Right lobe of liver (tissue), 6 donors: Measurements from ENCODE around the gene SCGB1A1. TPM values are rescaled to one million over a fixed set of nuclear protein-coding genes. Genes with fewer than 3 reads are reported as not detected.
A peak's percentile ranks its signal among the peaks of the same experiment; 100 is the strongest.

Source experiments
- ATAC-seq, 4 donors: fragments of 200-7000 bp; cut with Tn5 transposase; one replicate each; pipeline ENCODE4 v1.9.1; 2020; ENCODE audit warnings: mild to moderate bottlenecking in 4 of 4, moderate library complexity in 4 of 4
- DNase-seq, 3 donors: peaks; one replicate each; pipeline ENCODE4 v3.0.0-alpha.2; 2020
- H3K27ac ChIP-seq, 3 donors: fragments of 200-600 bp; one replicate each; pipeline ENCODE4 v1.8.0; 2022
- H3K27me3 ChIP-seq, 2 donors: fragments of 200-600 bp; one replicate each; pipeline ENCODE4 v1.8.0; 2022
- H3K36me3 ChIP-seq, 4 donors: fragments of 200-600 bp; sonication (generic) in 1 of 4; one replicate each; pipeline versions ENCODE4 v1.5.1 to v1.8.0; 2017 to 2022; ENCODE audit warnings: control low read depth in 1 of 4
- H3K4me1 ChIP-seq, 4 donors: fragments of 200-600 bp; sonication (generic) in 1 of 4; one replicate each; pipeline versions ENCODE4 v1.5.1 to v1.8.0; 2017 to 2022; ENCODE audit warnings: control low read depth in 1 of 4
- H3K4me3 ChIP-seq, 3 donors: fragments of 200-600 bp; one replicate each; pipeline ENCODE4 v1.8.0; 2022
- H3K9me3 ChIP-seq, 4 donors: fragments of 200-600 bp; sonication (generic) in 1 of 4; one replicate each; pipeline versions ENCODE4 v1.5.1 to v1.8.0; 2017 to 2022; ENCODE audit warnings: control low read depth in 1 of 4
- CTCF ChIP-seq, 4 donors: fragments of 200-600 bp in 3 of 4; fragments of 450-650 bp in 1 of 4; IDR thresholded peaks; one replicate each; pipeline versions ENCODE4 v1.5.1 to v1.8.0; 2016 to 2022; ENCODE audit warnings: antibody characterized with exemption in 4 of 4, mild to moderate bottlenecking in 2 of 4
- POLR2A ChIP-seq: fragments of 450-650 bp; IDR thresholded peaks from one replicate; pipeline ENCODE4 v1.6.1; 2017; ENCODE audit warnings: antibody characterized with exemption, mild to moderate bottlenecking
- WGBS: methylation state at CpG from one replicate; pipeline ENCODE4 v1.1.6; 2018; ENCODE audit warnings: low coverage, low lambda C conversion rate; ENCODE audit not compliant: insufficient coverage; ENCODE audit errors: missing lambda C conversion rate; 5-methylcytosine and 5-hydroxymethylcytosine counted together
- intact Hi-C, 2 donors: fragments of 100-400 bp; cut with DNase I; formaldehyde crosslinking; loops; one replicate each; pipeline versions ENCODE4 v1.11.2 to v1.14.1; 2022
- total RNA-seq, 6 experiments: library from RNA; depleted of rRNA in 2 of 6; stranded (reverse); fragments of >200 nt in 2 of 6; fragmentation: NEBNext Ultra II Directional in 3 of 6; extraction: Animal tissue kit (Norgen Biotek cat#: 25700) in 3 of 6; gene quantifications; one replicate each; pipeline versions ENCODE4 v1.1.0 to v1.2.4, GENCODE V29; 2016 to 2023
- donor health status: DM: no; HTN: yes; CAD: no.
- donor health status: DM: no; HTN: no; CAD: no.
- donor health status: DM: no; HTN: no; CAD: no.
- donor health status: DM: no; HTN: yes; CAD: no.
- donor health status: DM: no; HTN: yes; CAD: no.

SCGB1A1 gene
- total RNA-seq, 6 experiments from 2014 or later = not detected

- Histone ChIP-seq H3K9me3 (no peaks in the 10 kb centered on the region), H3K36me3 (no peaks in the 10 kb centered on the region), H3K27ac (no peak overlapping the region), H3K4me1 (peaks cover 0 to 25% (median 10%) of the 10 kb centered on the region in 4 donors), H3K4me3 (no peak overlapping the region), H3K27me3 (no peaks in the 10 kb centered on the region)
- intact Hi-C loops = loop anchor here (5.0 kb wide), 2 partner anchors 119 to 134 kb away; no protein-coding TSS in a partner anchor
- ATAC-seq (no peak), DNase-seq (no peak)
- WGBS = 93% methylated on average over 3 of the region's 4 CpGs
- TF ChIP-seq POLR2A (no peak), CTCF (IDR thresholded peaks at IDR 0.05) (no peak)
Measured at GRCh38 chr11:62423012-62423411, 4.2 kb downstream of the SCGB1A1 start.

GRCh38 chr11:62427630-62428233, 8.9 kb downstream of the SCGB1A1 start:
- Histone ChIP-seq H3K9me3 (no peaks in the 10 kb centered on the region), H3K27ac (peak overlapping the region in 2 of 3 donors; percentile 16 to 24), H3K4me3 (no peak overlapping the region), H3K27me3 (no peaks in the 10 kb centered on the region), H3K36me3 (no peaks in the 10 kb centered on the region), H3K4me1 (peaks cover 0 to 36% (median 20%) of the 10 kb centered on the region in 4 donors)
- DNase-seq (no peak), ATAC-seq (peak in 1 of 4 donors; percentile 2)
- TF ChIP-seq POLR2A (no peak), CTCF (IDR thresholded peaks at IDR 0.05) (no peak)
- 16% methylated on average over 6 of the region's 6 CpGs for WGBS
- intact Hi-C loops = no loop called here

- Histone ChIP-seq H3K4me3 (no peak overlapping the region), H3K4me1 (peaks cover 0 to 47% (median 24%) of the 10 kb centered on the region in 4 donors), H3K9me3 (no peaks in the 10 kb centered on the region), H3K27me3 (no peaks in the 10 kb centered on the region), H3K36me3 (no peaks in the 10 kb centered on the region), H3K27ac (no peak overlapping the region)
- TF ChIP-seq POLR2A (no peak), CTCF (IDR thresholded peaks at IDR 0.05) (no peak)
- DNase-seq = no peak
- intact Hi-C loops = no loop called here
- 69% methylated on average over 7 of the region's 8 CpGs for WGBS
- no peak for ATAC-seq
Measured at GRCh38 chr11:62428871-62429560, 10.2 kb downstream of the SCGB1A1 start.

- Histone ChIP-seq H3K27me3 (no peaks in the 10 kb centered on the region), H3K4me1 (peaks cover 0 to 41% (median 20%) of the 10 kb centered on the region in 4 donors), H3K36me3 (no peaks in the 10 kb centered on the region), H3K4me3 (no peak overlapping the region), H3K9me3 (no peaks in the 10 kb centered on the region), H3K27ac (no peak overlapping the region)
- 73% methylated on average over 3 of the region's 3 CpGs for WGBS
- no peak for TF ChIP-seq POLR2A
- TF ChIP-seq CTCF (IDR thresholded peaks at IDR 0.05) = no peak
- no peak for ATAC-seq
- intact Hi-C loops = no loop called here
- no peak for DNase-seq
Measured at GRCh38 chr11:62430425-62430824, 11.6 kb downstream of the SCGB1A1 start.
